ENCODE data around the gene WDFY1.

WDFY1 gene

GRCh38 chr2:223936862-223937326 is 8.2 kb downstream of the WDFY1 start:
- Histone ChIP-seq H4K20me1 (ENCODE audit: insufficient read depth, low read length) (peaks cover 19% of the 10 kb centered on the region; the same call in 1 of the 2 replicates), H3K9me3 (ENCODE audit: insufficient read depth, low read length, severe bottlenecking) (no peaks in the 10 kb centered on the region), H3K4me2 (ENCODE audit: insufficient read depth, low read length) (no peak overlapping the region), H2AFZ (ENCODE audit: low read depth, low read length) (no peak overlapping the region), H3K9ac (ENCODE audit: low read depth, low read length) (no peak overlapping the region), H3K4me3 (ENCODE audit: low read depth in 1 of 2, low read length in 2 of 2) (no peak overlapping the region), H3K27me3 (ENCODE audit: insufficient read depth, low read length, poor library complexity) (no peaks in the 10 kb centered on the region), H3K27ac (ENCODE audit: low read length) (no peak overlapping the region), H3K79me2 (ENCODE audit: insufficient read depth, low read length) (peaks cover 22% of the 10 kb centered on the region), H3K4me1 (ENCODE audit: insufficient read depth, low read length) (no peaks in the 10 kb centered on the region), H3K36me3 (ENCODE audit: insufficient read depth, low read length) (no peaks in the 10 kb centered on the region)
- TF ChIP-seq CTCF (IDR thresholded peaks at IDR 0.05; ENCODE audit: borderline replicate concordance, extremely low read depth, low read length, poor library complexity, severe bottlenecking) (no peak), EZH2 (IDR thresholded peaks at IDR 0.05; ENCODE audit: borderline replicate concordance, low read depth, low read length, severe bottlenecking) (no peak)
- ATAC-seq (ENCODE audit: insufficient read depth, low read depth), result no peak
- DNase-seq, result no peak

- H3K9ac ChIP-seq (ENCODE audit: low read depth, low read length), result no peak overlapping the region
- H3K27ac ChIP-seq (ENCODE audit: low read length), result no peak overlapping the region
- no peak overlapping the region for H3K4me3 ChIP-seq (ENCODE audit: low read depth in 1 of 2, low read length in 2 of 2)
- peaks cover 4% of the 10 kb centered on the region for H3K4me1 ChIP-seq (ENCODE audit: insufficient read depth, low read length)
- no peak for TF ChIP-seq CTCF (IDR thresholded peaks at IDR 0.05; ENCODE audit: borderline replicate concordance, extremely low read depth, low read length, poor library complexity, severe bottlenecking)
- TF ChIP-seq EZH2 (IDR thresholded peaks at IDR 0.05; ENCODE audit: borderline replicate concordance, low read depth, low read length, severe bottlenecking), result no peak
- H3K27me3 ChIP-seq (ENCODE audit: insufficient read depth, low read length, poor library complexity), result no peaks in the 10 kb centered on the region
- H3K4me2 ChIP-seq (ENCODE audit: insufficient read depth, low read length), result no peak overlapping the region
- peaks cover 19% of the 10 kb centered on the region for H3K79me2 ChIP-seq (ENCODE audit: insufficient read depth, low read length)
- ATAC-seq (ENCODE audit: insufficient read depth, low read depth), result no peak
- H2AFZ ChIP-seq (ENCODE audit: low read depth, low read length), result no peak overlapping the region
- H3K9me3 ChIP-seq (ENCODE audit: insufficient read depth, low read length, severe bottlenecking), result no peaks in the 10 kb centered on the region
- H3K36me3 ChIP-seq (ENCODE audit: insufficient read depth, low read length), result no peaks in the 10 kb centered on the region
- H4K20me1 ChIP-seq (ENCODE audit: insufficient read depth, low read length), result peaks cover 15% of the 10 kb centered on the region; the same call in 1 of the 2 replicates
- DNase-seq, result no peak
Observed at GRCh38 chr2:223935459-223936125, 9.5 kb downstream of the WDFY1 start.

- Histone ChIP-seq H2AFZ (ENCODE audit: low read depth, low read length) (no peak overlapping the region), H3K4me1 (ENCODE audit: insufficient read depth, low read length) (peaks cover 11% of the 10 kb centered on the region), H3K79me2 (ENCODE audit: insufficient read depth, low read length) (peaks cover 19% of the 10 kb centered on the region), H3K27ac (ENCODE audit: low read length) (no peak overlapping the region), H3K4me2 (ENCODE audit: insufficient read depth, low read length) (no peak overlapping the region), H3K9ac (ENCODE audit: low read depth, low read length) (no peak overlapping the region), H3K4me3 (ENCODE audit: low read depth in 1 of 2, low read length in 2 of 2) (no peak overlapping the region), H3K9me3 (ENCODE audit: insufficient read depth, low read length, severe bottlenecking) (no peaks in the 10 kb centered on the region), H3K36me3 (ENCODE audit: insufficient read depth, low read length) (no peaks in the 10 kb centered on the region), H3K27me3 (ENCODE audit: insufficient read depth, low read length, poor library complexity) (no peaks in the 10 kb centered on the region), H4K20me1 (ENCODE audit: insufficient read depth, low read length) (peaks cover 22% of the 10 kb centered on the region; the same call in 1 of the 2 replicates)
- ATAC-seq (ENCODE audit: insufficient read depth, low read depth) (no peak), DNase-seq (no peak)
- TF ChIP-seq EZH2 (IDR thresholded peaks at IDR 0.05; ENCODE audit: borderline replicate concordance, low read depth, low read length, severe bottlenecking), result no peak
- no peak for TF ChIP-seq CTCF (IDR thresholded peaks at IDR 0.05; ENCODE audit: borderline replicate concordance, extremely low read depth, low read length, poor library complexity, severe bottlenecking)
Observed at GRCh38 chr2:223934870-223935269, 10.3 kb downstream of the WDFY1 start.
